GM21737 (cell line): ENCODE results near the gene GDF2.

ENCODE experiments used
- ATAC-seq: cut with Tn5 transposase; IDR thresholded peaks from one replicate; pipeline ENCODE4 v1.9.1; 2021; ENCODE audit warnings: mild to moderate bottlenecking, moderate library complexity; ENCODE audit not compliant: unreplicated experiment

GDF2 gene

GRCh38 chr10:47322300-47323061, at the start of gene GDF2:
Gene GDF2, plus strand, starts transcription at chr10:47322454. Its CDS starts 215 bp downstream, at chr10:47322669.
- no peak for ATAC-seq

GRCh38 chr10:47276071-47276470, 46.2 kb upstream of the GDF2 start:
- no peak for ATAC-seq

GRCh38 chr10:47276576-47277351, 45.5 kb upstream of the GDF2 start:
- no peak for ATAC-seq

GRCh38 chr10:47277352-47278151, 44.7 kb upstream of the GDF2 start:
- ATAC-seq: no peak

- no peak for ATAC-seq
These were observed 44.1 kb upstream of the GDF2 start for GRCh38 chr10:47278152-47278473.

GRCh38 chr10:47278720-47279119, 43.5 kb upstream of the GDF2 start:
- ATAC-seq: no peak

GRCh38 chr10:47279276-47279675, 43.0 kb upstream of the GDF2 start:
- ATAC-seq: no peak

- ATAC-seq: no peak
These were observed 40.1 kb upstream of the GDF2 start for GRCh38 chr10:47282005-47282656.

- no peak for ATAC-seq
These were observed 39.6 kb upstream of the GDF2 start for GRCh38 chr10:47282657-47283018.

- ATAC-seq: no peak
These were observed 39.1 kb upstream of the GDF2 start for GRCh38 chr10:47283101-47283630.

GRCh38 chr10:47283848-47284247, 38.4 kb upstream of the GDF2 start:
- no peak for ATAC-seq

GRCh38 chr10:47285381-47286115, 36.7 kb upstream of the GDF2 start:
- no peak for ATAC-seq

- ATAC-seq: no peak
These were observed 36.1 kb upstream of the GDF2 start for GRCh38 chr10:47286116-47286505.

- no peak for ATAC-seq
These were observed 35.5 kb upstream of the GDF2 start for GRCh38 chr10:47286591-47287315.

- no peak for ATAC-seq
These were observed 34.9 kb upstream of the GDF2 start for GRCh38 chr10:47287365-47287802.

- ATAC-seq: no peak
These were observed 34.4 kb upstream of the GDF2 start for GRCh38 chr10:47287805-47288204.

- ATAC-seq: no peak
These were observed 34.0 kb upstream of the GDF2 start for GRCh38 chr10:47288236-47288635.

- ATAC-seq: no peak
These were observed 33.2 kb upstream of the GDF2 start for GRCh38 chr10:47288916-47289495.

- no peak for ATAC-seq
These were observed 32.3 kb upstream of the GDF2 start for GRCh38 chr10:47289921-47290320.
